ENCODE results near the gene RSPO4. TPM values are rescaled to one million over a fixed set of nuclear protein-coding genes. Genes with fewer than 3 reads are reported as not detected.

Gene RSPO4
- total and polyA plus RNA-seq, 2 of the 8 experiments (the other 6 are each of a cell fraction or from before 2014, with no cell fraction given), result 3.4 to 6.4 TPM

GRCh38 chr20:1035466-1035865, 33.4 kb upstream of the RSPO4 start:
- Histone ChIP-seq H4K8ac (ENCODE audit: extremely low read depth, insufficient read depth, low read length) (no peak overlapping the region), H3K14ac (ENCODE audit: insufficient read length) (no peak overlapping the region), H3K4me3 (ENCODE audit: extremely low read depth in 1 of 4, insufficient read depth in 2 of 4, low read depth in 3 of 4, low read length in 4 of 4) (no peak overlapping the region), H3K9me3 (ENCODE audit: insufficient read depth in 2 of 2, low read depth in 1 of 2, low read length in 1 of 2) (no peaks in the 10 kb centered on the region), H2BK15ac (ENCODE audit: low read length) (no peak overlapping the region), H3K79me1 (ENCODE audit: low read depth, low read length) (no peaks in the 10 kb centered on the region), H3K4me1 (replicated peaks in 1 of 4; ENCODE audit: control insufficient read depth in 3 of 4, insufficient read depth in 4 of 4, low read length in 3 of 4) (no peaks in the 10 kb centered on the region), H4K91ac (replicated peaks; ENCODE audit: insufficient read length, low read length) (no peak overlapping the region), H2AK5ac (ENCODE audit: low read depth, low read length) (no peak overlapping the region), H3K23me2 (ENCODE audit: low read depth, low read length) (no peaks in the 10 kb centered on the region), H2BK5ac (ENCODE audit: low read depth, low read length) (no peak overlapping the region), H3K4me2 (ENCODE audit: insufficient read depth in 1 of 2, low read depth in 2 of 2, low read length in 2 of 2) (no peak overlapping the region), H2BK12ac (ENCODE audit: low read depth, low read length) (no peak overlapping the region), H3K23ac (ENCODE audit: insufficient read length) (no peak overlapping the region), H3K9ac (replicated peaks in 1 of 4; ENCODE audit: extremely low read depth in 1 of 4, low read depth in 3 of 4, low read length in 3 of 4) (no peak overlapping the region), H3K79me2 (ENCODE audit: control insufficient read depth in 1 of 2, insufficient read depth in 2 of 2, low read length in 2 of 2) (no peaks in the 10 kb centered on the region), H2AFZ (ENCODE audit: low read length) (no peak overlapping the region), H4K5ac (ENCODE audit: insufficient read length, low read depth, low read length) (no peak overlapping the region), H3K36me3 (ENCODE audit: control insufficient read depth in 2 of 4, insufficient read depth in 4 of 4, low read length in 3 of 4) (no peaks in the 10 kb centered on the region), H3K18ac (ENCODE audit: extremely low read depth, low read length) (no peak overlapping the region), H4K20me1 (replicated peaks in 1 of 2; ENCODE audit: control insufficient read depth in 1 of 2, insufficient read depth in 2 of 2, low read length in 2 of 2) (no peaks in the 10 kb centered on the region), H3K56ac (replicated peaks; ENCODE audit: insufficient read length, low read depth, low read length) (no peak overlapping the region), H3K27ac (ENCODE audit: low read depth, low read length) (no peak overlapping the region), H3K4ac (replicated peaks; ENCODE audit: insufficient read length, low read depth, low read length) (no peak overlapping the region), H2BK120ac (replicated peaks; ENCODE audit: low read depth, low read length) (no peak overlapping the region), H3K27me3 (replicated peaks in 1 of 4; ENCODE audit: control insufficient read depth in 3 of 4, extremely low read depth in 1 of 4, insufficient read depth in 3 of 4, low read length in 3 of 4) (no peaks in the 10 kb centered on the region; a peak in 1 of 7 replicates), H2BK20ac (ENCODE audit: low read length) (no peak overlapping the region)
- TF ChIP-seq SP1 (IDR thresholded peaks at IDR 0.05; ENCODE audit: low read depth, low read length) (no peak), CTBP2 (IDR thresholded peaks at IDR 0.05; ENCODE audit: borderline replicate concordance, insufficient read depth, insufficient read length, low read length) (no peak), SAP30 (IDR thresholded peaks at IDR 0.05; ENCODE audit: insufficient read depth, insufficient replicate concordance, low read length) (no peak), TAF7 (optimal IDR thresholded peaks at IDR 0.05; ENCODE audit: borderline replicate concordance, low read depth, low read length) (no peak), TAF1 (IDR thresholded peaks at IDR 0.05; ENCODE audit: low read depth, low read length) (no peak), BRCA1 (IDR thresholded peaks at IDR 0.05; ENCODE audit: low read depth, low read length) (no peak), NRF1 (IDR thresholded peaks at IDR 0.05; ENCODE audit: low read depth, low read length) (no peak), YY1 (IDR thresholded peaks at IDR 0.05; ENCODE audit: low read depth, low read length) (no peak), KDM4A (IDR thresholded peaks at IDR 0.05; ENCODE audit: low read depth, low read length, severe bottlenecking) (no peak), JUN (IDR thresholded peaks at IDR 0.05; ENCODE audit: low read depth, low read length) (no peak), FOSL1 (IDR thresholded peaks at IDR 0.05; ENCODE audit: insufficient read depth, low read depth, low read length) (no peak), CBX5 (IDR thresholded peaks at IDR 0.05; ENCODE audit: low read depth, low read length) (no peak), POLR2A (IDR thresholded peaks at IDR 0.05; ENCODE audit: control extremely low read depth in 1 of 2, low read depth in 2 of 2, low read length in 2 of 2) (no peak)
- WGBS, 2 experiments (ENCODE audit: extremely low coverage in 1 of 2, insufficient coverage in 1 of 2, insufficient read length in 1 of 2, insufficient replicate concordance in 2 of 2, low coverage in 1 of 2, low lambda C conversion rate in 2 of 2, missing lambda C conversion rate in 1 of 2), result 68% methylated on average over 3 of the region's 3 CpGs; no CpG with 5 or more reads in 1 of the 2 experiments
- CTCF ChIA-PET (ENCODE audit: partially characterized antibody), result no interaction called here
- POLR2A ChIA-PET (ENCODE audit: partially characterized antibody), result no interaction called here
- FAIRE-seq (no peak), DNase-seq (ENCODE audit: low read depth in 1 of 2, low spot score in 2 of 2) (no peak)

All from H1 (cell line).